Raji (cell line): Measurements from ENCODE around the gene NPAS3.

Source experiments
- POLR2A ChIP-seq: IDR thresholded peaks from 2 replicates; pipeline ENCODE4 v1.6.1; 2011; ENCODE audit warnings: low read depth, low read length, control low read depth; ENCODE audit not compliant: insufficient read depth

NPAS3 gene

DNA sequence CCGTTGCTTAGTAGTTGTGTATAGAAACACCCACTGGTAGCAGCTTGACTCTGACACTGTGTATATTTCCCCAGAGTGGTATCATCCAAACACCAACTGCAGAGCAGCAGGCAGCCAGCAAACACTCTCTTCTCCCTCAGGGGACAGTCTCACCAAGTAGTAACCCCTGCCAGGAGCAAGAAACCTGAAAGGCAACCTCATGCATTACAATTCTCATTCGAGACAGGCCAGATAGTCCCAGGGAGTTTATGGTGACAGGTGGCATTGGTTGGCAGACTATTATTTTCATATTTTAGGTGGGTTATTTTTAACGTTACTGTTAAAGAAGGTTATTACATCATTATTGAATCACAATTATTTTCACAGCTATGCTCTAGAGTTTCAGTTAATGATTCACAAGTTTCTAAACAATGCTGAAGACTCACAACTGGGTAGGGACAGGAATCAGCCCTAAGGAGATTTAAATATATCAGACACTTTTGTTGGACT, 789.4 kb downstream of the NPAS3 start:
- no peak for TF ChIP-seq POLR2A

DNA sequence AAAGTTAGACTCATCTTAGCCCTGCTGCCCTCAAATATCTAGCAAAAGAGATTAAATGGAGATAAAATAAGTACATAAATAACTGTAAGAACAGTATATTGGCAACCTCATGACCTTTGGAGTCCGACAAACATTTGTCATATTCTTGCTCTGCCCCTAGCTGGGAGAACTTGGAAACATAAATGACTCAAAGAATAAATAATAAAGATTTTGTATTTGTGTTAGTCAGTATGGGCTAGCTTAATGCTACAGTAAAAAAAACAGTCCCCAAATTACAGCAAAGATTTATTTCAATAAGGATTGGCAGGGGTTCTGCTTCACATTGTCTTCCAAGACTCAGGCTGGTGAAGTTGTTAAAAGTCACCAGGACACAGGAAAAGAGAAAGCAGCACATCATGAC, 791.5 kb downstream of the NPAS3 start:
- TF ChIP-seq POLR2A: no peak

DNA sequence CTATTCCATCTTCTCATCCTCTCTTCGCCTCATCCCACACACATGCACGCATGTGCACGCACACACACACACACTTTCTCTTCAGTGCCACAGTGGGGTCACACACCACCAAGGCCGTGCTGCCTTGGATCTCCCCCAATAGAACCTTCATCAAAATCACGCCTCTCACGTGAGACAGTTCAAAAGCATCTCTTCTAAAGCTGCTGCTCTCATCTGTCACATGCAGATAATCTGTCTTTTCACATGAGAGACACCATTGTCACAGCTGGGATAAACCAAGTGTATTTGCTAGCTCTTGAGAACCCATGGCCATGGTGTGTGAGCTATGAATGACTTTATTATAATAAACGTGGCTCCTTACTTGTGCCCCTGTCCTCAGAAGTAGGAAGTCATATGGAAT, 793.5 kb downstream of the NPAS3 start:
- no peak for TF ChIP-seq POLR2A

DNA sequence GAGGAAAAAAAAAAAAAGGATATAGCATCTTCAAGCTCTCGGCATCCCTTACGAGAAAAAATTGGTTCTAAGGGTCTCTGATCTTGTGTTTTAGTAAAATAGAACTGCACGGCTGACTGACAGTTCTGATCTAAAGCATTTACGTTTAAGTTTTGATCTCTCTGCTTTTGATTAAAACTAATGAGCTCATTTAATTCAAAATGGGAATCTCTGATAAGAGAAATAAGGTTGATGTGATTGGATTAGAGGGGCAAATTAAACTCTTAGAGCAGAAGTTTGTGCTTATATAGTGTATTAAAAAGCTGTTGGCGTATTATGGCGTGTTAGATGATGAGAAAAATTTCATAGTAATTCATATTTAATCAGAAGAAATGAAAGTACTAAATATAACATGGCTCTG, 794.6 kb downstream of the NPAS3 start:
- TF ChIP-seq POLR2A: no peak

DNA sequence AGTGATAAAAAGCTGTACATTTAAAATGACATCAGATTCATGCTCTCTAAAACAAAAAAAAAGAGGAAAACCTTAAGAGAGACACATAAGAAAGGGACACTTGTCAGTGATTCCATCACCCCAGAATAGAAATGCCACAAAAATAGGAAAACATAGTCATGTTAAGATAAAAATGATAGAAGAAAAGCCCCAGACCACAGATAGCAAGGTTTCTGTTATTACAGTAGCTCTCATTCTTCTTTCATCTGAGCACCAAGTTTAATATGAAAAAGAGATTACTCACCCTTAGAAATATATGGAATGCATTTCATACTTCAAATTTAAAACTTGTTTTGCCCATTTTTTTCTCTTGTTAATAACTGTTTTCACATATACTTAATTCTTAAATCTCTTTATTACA, 795.0 kb downstream of the NPAS3 start:
- TF ChIP-seq POLR2A: no peak

DNA sequence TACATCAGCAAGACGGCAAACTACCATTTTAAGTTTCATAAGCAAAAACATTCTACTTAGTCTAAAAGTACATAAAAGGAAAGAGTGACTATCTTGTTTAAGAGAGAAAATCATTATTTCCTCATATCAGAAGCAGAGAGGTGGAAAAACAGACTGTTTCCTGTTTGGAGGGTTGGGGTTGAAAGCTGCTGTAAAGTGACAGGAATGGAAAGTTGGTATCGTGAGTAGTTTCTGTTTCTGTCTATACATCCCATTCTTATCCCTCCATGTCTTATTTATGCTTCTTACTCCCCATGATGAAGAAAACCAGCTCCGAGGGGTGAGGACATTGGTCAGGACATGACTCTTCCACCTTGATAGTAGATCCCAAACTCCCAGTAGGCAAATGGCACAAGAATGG, 795.7 kb downstream of the NPAS3 start:
- TF ChIP-seq POLR2A: no peak

DNA sequence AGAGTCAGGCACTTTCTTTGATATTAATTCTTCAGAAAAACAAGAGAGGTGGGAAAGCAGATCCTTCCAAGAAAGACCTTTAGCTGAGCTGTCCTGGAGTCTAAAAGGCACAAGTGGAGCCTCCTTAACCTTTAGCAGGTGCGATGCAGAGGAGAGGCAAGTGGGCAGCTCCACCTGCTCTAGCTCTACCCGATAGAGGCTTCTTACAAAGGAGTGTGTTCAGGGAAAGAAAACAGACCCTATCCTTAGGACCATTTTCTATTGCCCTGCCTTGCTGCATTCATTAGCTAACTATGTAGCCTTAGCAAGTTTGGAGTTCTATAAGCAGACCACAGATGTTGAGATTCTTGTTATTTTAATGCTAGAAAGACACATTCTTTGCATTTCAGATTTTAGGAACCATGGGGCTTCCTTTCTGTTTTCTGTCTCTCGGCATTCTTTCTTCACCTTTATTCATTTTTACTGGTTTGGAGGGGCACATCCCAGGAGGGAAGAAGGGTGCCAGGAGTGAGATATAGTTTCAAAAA, 797.7 kb downstream of the NPAS3 start:
- TF ChIP-seq POLR2A: no peak

DNA sequence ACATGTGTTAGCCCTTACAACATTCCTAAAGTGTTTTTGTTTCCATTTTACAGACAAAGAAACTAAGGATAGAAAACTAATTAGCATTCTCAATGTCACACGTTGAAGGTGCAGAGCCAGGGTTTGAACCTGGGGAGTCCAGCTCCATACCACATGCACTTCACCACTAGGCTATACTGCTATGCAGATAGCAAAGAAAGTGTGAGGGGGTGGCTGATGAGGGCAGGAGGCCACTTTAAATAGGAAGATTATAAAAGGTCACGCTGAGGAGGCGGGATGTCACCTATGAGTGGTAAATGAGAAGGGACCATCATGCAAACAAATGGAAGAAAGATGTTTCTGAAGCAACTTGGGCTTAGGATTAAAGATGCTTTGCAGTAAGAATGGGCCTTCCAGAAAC, 798.3 kb downstream of the NPAS3 start:
- no peak for TF ChIP-seq POLR2A

DNA sequence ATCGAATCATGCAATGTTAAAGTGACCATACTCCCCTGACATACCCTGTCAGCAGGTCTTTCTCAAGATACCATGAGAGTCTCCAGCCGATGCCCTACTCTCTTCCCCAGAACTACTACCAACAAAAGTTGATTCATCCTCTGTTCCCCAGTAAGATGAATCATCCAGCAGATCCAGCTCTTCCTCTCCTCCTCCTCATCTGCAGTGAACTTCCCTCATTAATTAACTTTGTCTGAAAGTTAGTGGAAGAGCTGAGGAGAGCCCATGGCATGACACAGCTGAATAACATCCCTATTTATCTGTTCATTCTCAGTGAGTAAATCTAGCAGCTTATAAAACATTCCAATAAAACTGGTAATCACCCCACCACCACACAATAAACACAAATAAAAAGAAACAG, 798.8 kb downstream of the NPAS3 start:
- no peak for TF ChIP-seq POLR2A

DNA sequence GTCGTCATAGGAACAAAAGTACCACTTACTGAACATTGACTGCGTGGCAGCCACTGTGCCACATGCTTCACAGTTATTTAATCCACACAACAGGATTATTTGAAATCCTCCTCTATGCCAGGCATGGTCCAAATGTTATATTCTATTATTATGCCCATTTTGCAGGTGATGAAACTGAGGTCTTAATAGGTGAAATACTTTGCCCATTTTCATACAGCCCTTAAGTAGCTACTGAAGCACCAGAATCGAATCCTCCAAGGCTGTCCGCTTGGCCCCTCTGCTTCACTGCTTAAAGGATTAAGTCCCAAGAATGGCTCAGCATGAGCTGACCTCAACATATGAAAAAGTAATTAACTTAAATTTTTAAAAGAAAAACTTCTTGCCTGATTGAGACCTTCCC, 799.4 kb downstream of the NPAS3 start:
- no peak for TF ChIP-seq POLR2A

DNA sequence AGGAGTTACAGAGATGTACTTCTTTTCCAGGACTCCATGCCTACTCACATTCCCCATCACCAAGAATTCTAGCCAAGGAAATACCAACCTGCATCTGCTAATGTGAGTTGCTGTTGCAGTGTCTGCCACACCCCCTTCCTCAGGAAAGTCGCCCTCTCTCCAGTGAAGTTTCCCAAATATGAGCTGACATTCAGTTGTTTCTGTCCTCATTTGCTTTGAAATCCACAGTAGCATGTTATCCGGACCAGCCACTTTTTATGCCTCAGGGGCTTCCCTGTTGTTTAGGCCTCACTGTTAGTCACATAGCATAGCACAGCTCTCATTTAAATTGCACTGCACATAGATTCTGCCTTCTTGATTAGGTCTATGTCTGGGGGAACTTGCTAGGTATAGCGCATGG, 799.8 kb downstream of the NPAS3 start:
- TF ChIP-seq POLR2A: no peak

DNA sequence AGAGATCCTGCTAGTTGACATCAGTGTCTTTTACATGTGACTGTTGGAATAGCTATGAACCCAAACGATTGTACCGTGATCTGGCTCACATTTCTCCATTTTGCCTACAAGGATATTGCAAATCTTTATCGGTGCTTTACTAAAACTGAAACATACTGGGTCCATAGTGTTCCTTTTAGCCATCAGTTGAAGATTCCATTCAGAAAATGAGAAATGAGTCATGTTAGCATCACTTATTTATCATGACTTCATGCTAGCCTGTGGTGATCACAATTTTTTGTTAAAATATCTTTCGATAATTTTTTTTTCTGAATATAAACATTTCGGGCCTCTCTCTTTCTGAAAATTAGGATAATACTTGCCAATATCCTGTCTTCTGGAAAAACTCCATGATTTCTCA, 801.9 kb downstream of the NPAS3 start:
- no peak for TF ChIP-seq POLR2A

DNA sequence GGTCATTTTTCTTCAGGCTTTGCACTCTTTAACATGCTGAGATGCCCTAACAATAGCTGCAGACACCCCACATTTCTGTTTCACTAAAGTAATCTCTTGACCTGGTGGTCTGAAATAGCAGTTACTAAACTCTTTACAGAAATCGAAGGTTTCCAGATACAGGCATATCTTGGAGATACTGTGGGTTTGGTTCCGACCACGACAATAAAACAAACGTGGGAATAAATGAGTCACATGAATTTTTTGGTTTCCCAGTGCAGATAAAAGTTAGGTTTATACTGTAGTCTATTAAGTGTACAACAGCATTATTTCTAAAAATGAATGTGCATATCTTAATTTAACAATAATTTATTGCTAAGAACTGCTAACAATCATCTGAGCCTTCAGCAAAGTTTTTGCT, 803.5 kb downstream of the NPAS3 start:
- no peak for TF ChIP-seq POLR2A

DNA sequence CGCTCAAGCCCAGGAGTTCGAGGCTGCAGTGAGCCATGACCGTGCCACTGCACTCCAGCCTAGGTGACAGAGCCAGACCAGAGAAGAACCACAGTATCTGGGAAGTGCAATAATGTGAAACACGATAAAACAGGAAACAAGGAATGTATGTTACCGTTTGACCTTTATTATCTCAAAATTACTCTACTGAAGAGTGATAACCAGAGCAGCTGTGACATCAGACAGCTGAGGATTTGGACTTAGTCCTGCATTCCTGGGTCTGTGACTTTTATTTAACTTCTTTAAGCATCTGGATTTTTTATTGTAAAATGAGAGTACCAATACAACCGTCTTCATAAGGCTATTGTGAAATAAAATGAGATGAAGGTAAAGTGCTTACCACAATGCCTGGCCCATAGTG, 806.5 kb downstream of the NPAS3 start:
- no peak for TF ChIP-seq POLR2A

DNA sequence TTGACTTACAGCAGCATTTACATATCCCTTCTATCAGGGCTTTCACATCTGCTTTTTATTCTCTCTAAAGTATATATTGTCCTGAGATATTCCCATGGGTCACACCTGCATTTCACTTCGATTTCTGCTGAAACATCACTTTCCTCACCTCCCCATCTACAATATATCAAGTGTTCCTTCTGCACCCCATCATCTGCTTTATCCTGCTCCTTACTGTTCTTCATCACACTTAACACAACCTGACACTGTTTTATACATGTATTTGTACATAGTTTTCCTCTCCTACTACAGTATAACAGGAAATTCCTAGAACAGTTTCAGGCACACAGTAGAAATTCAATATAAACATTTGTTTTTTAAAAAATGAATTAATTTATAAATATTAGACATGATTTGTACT, 809.1 kb downstream of the NPAS3 start:
- no peak for TF ChIP-seq POLR2A

DNA sequence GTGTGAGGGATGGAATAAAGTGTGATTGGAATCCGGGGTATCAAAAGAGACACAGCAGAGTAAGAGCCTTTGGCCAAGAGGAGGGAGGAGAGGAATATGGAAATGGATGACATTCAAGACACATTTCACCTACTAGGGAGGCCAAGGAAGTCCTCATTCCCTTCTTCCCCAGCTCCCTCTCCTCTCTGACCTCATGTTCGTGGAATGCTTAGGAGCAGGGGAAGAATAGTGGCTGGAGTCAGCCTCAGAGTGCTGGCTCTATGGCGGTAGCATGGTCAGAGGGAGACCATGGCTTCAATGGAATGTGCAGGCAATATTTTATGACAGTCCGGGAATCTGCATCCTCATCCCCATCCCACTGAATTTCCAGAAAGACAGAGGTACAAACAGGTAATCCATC, 815.6 kb downstream of the NPAS3 start:
- TF ChIP-seq POLR2A: no peak

DNA sequence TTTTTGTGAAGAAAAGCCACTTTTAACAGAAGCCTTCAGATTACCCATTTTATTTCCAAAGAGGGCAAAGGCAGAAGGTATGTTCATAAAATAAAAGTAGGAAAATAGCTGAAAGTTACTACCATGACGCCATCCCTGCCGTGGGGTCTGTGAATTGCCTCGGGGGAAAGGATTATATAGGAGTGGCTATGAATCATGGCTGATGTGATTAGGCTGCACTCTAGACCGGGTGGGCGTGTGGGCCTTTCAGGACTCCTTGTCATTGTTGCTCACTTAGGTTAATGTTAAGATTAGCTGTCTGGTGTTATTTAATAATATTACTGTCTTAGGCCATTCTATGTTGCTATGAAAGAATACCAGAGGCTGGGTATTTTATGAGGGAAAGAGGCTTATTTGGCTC, 816.7 kb downstream of the NPAS3 start:
- no peak for TF ChIP-seq POLR2A

DNA sequence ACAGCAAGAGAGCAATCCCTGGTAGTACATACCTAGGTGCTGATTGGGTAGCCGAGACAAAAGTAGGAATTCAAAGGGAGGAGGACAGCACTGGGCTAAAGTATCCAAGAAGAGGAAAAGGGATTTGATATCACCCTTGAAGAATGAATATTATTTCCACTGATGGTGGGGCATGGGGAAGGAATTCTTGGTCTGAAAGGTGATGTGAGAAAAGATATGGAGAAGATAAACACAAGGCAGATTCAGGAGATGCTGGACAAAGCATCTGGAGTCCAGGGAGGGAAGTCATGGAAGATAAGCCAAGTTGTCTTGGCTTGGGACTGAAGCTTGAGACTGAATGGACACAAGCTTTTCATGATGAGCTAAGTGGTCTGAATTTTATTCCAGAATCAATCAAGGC, 818.2 kb downstream of the NPAS3 start:
- no peak for TF ChIP-seq POLR2A
